AG10803 (cell line): ENCODE data around the gene CMSS1.

ENCODE experiments used
- DNase-seq: peaks from one replicate; pipeline ENCODE4 v3.0.0; 2010; ENCODE audit warnings: low read depth
- H3K4me3 ChIP-seq: 2 replicates; pipeline ENCODE4 v1.5.1; 2011; ENCODE audit warnings: mild to moderate bottlenecking, low read length, control low read depth
- CTCF ChIP-seq: conservative IDR thresholded peaks from 2 replicates; pipeline ENCODE4 v1.5.1; 2011; ENCODE audit warnings: mild to moderate bottlenecking, low read length, control low read depth, inconsistent platforms

CMSS1 gene

DNA sequence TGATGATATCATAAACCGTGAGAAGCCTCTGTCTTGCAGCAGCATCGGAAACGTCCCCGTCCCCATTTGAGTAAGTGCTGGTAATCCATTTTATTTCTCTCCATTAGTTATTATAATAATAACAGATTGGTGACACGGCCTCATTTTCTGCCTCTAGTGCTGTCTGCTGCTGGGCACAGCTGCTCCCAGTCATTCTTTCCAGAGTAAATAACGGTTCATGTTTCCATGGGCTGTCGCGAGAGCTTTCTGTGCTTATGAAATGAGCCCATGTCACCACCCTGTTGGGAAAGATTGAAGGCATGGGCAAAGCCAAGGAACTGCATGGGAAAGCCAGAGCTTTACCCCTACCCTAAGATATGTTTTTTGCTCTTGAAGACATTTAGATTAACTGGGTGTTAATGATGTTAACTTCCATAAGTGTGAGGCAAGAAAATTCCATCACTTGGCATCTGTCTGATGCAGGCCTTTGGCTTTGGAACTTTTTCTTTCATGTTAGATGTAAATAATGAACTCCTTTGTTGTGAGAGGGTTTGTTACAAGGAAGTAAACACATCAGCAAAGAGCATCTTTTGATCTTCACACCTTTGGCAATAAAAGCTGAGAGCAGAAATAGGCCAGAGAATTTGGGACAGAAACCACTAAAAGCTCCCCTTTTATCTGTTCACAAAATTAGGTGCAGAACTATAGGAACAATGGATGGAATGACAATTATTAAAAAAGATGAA lies 154.9 kb downstream of the CMSS1 start:
- DNase-seq, result no peak
- H3K4me3 ChIP-seq, result no peak overlapping the region
- TF ChIP-seq CTCF, result no peak

GRCh38 chr3:99974989-99975388 lies 157.3 kb downstream of the CMSS1 start:
- no peak for DNase-seq
- H3K4me3 ChIP-seq, result no peak overlapping the region
- no peak for TF ChIP-seq CTCF

- H3K4me3 ChIP-seq, result no peak overlapping the region
- no peak for DNase-seq
- no peak for TF ChIP-seq CTCF
Observed at GRCh38 chr3:99976584-99976983, 158.9 kb downstream of the CMSS1 start.

GRCh38 chr3:99978221-99978620 lies 160.6 kb downstream of the CMSS1 start:
- H3K4me3 ChIP-seq, result no peak overlapping the region
- DNase-seq, result no peak
- TF ChIP-seq CTCF, result no peak

DNA sequence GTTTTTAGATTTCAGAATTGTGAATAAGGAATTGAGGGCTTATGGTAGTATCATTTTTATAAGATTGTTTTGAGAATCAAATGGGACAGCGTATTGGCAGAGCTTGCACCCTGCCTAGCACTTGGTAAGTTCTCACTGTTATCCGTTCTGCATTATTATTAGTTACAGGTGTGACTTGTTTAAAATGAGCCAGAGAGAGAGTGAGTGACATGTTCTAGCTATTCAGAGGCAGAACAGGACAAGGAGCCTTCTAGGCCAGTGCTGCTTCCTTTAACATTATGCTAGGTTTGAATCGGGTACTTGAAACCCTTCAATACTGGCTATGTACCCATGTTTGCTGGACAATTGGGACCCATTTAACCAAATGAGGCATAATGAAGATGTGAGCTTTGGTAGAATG lies 162.9 kb downstream of the CMSS1 start:
- no peak for DNase-seq
- no peak for TF ChIP-seq CTCF
- H3K4me3 ChIP-seq, result no peak overlapping the region

DNA sequence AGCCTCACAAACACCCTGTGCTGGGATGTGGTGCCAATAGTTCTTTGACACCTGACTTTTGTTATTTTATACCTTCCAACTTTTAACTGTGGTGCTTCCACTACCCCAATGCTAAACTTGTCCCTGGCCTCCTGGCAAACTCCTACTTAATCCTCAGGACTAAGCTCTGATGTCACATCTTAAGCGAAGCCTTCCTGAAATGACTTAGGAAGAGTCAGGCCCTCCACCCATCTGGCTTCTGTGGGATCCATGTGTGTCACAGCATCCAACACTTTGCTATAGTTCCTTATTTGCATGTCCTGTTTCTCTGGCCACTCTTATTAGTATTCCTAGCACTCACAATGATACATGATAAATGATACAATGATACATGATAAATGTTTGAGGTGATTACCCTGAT lies 163.5 kb downstream of the CMSS1 start:
- TF ChIP-seq CTCF, result no peak
- DNase-seq, result no peak
- no peak overlapping the region for H3K4me3 ChIP-seq

- H3K4me3 ChIP-seq, result no peak overlapping the region
- DNase-seq, result no peak
- no peak for TF ChIP-seq CTCF
Observed at GRCh38 chr3:99982650-99983049, 165.0 kb downstream of the CMSS1 start.
